ENCODE measurements around the gene JMJD1C. TPM values are rescaled to one million over a fixed set of nuclear protein-coding genes. Genes with fewer than 3 reads are reported as not detected.

Gene JMJD1C
- total and polyA plus RNA-seq, 12 donors, result 14.4 to 70.4 (median 39.2) TPM

GRCh38 chr10:63221950-63222349, 243.8 kb downstream of the JMJD1C start:
- intact Hi-C loops (cut with DNase I), result loop anchor here in 1 of 10 donors (5.0 kb wide), 1 partner anchor 35 kb away; no protein-coding TSS in a partner anchor

GRCh38 chr10:63219749-63220148, 246.0 kb downstream of the JMJD1C start:
- intact Hi-C loops (cut with DNase I), result loop anchor here in 9 of 10 donors (2.0 to 10.0 kb wide), 13 partner anchors 38 to 503 kb away; partner anchors contain the start of genes JMJD1C (in 6 of the 9) and REEP3 (in 1 of the 9)
- TF ChIP-seq CTCF (IDR thresholded peaks at IDR 0.05), result no peak
- H3K36me3 ChIP-seq, result peaks cover 0 to 25% (median 5%) of the 10 kb centered on the region in 9 donors
- no peak for ATAC-seq
- H3K9me3 ChIP-seq, result no peaks in the 10 kb centered on the region
- H3K27ac ChIP-seq, result no peak overlapping the region
- no peak for DNase-seq
- no peak overlapping the region for H3K4me3 ChIP-seq
- WGBS, 2 donors, result 84 to 88% methylated on average over 5 of the region's 5 CpGs
- H3K4me1 ChIP-seq, result peaks cover 0 to 55% (median 32%) of the 10 kb centered on the region in 9 donors
- no peaks in the 10 kb centered on the region for H3K27me3 ChIP-seq

More at GRCh38 chr10:63221950-63222349, 243.8 kb downstream of the JMJD1C start:
- 71 to 77% methylated on average over 4 of the region's 4 CpGs for WGBS, 2 donors
- Histone ChIP-seq H3K27ac (no peak overlapping the region), H3K36me3 (peaks cover 0 to 3% (median 0%) of the 10 kb centered on the region in 9 donors), H3K4me1 (peaks cover 0 to 57% (median 19%) of the 10 kb centered on the region in 9 donors), H3K9me3 (no peaks in the 10 kb centered on the region), H3K4me3 (no peak overlapping the region), H3K27me3 (no peaks in the 10 kb centered on the region)
- ATAC-seq (no peak), DNase-seq (no peak)
- TF ChIP-seq CTCF (IDR thresholded peaks at IDR 0.05), result no peak

- peak overlapping the region in 4 of 10 donors; percentile 1 to 40 (median 14) for H3K27ac ChIP-seq
- H3K4me3 ChIP-seq, result no peak overlapping the region
- peak in 1 of 2 donors; percentile 30 for DNase-seq
- ATAC-seq, result peak; percentile 62 to 82 (median 77)
- H3K4me1 ChIP-seq, result peaks cover 0 to 63% (median 43%) of the 10 kb centered on the region in 9 donors
- no peaks in the 10 kb centered on the region for H3K27me3 ChIP-seq
- TF ChIP-seq CTCF (IDR thresholded peaks at IDR 0.05), result peak; percentile 46 to 86 (median 70)
- no peaks in the 10 kb centered on the region for H3K9me3 ChIP-seq
- intact Hi-C loops (cut with DNase I), result loop anchor here in 9 of 10 donors (5.0 to 10.0 kb wide), 11 partner anchors 48 to 505 kb away; partner anchors contain the start of genes JMJD1C (in 6 of the 9) and REEP3 (in 1 of the 9)
- WGBS, 2 donors, result 5 to 11% methylated on average over 3 of the region's 3 CpGs
- peaks cover 0 to 48% (median 15%) of the 10 kb centered on the region in 9 donors for H3K36me3 ChIP-seq
Measured at GRCh38 chr10:63217120-63217605, 248.6 kb downstream of the JMJD1C start.

- peaks cover 0 to 65% (median 18%) of the 10 kb centered on the region in 9 donors for H3K36me3 ChIP-seq
- ATAC-seq (no peak), DNase-seq (no peak)
- no peaks in the 10 kb centered on the region for H3K9me3 ChIP-seq
- 35 to 50% methylated on average over 2 of the region's 2 CpGs for WGBS, 2 donors
- peak overlapping the region in 6 of 10 donors; percentile 2 to 67 (median 8) for H3K27ac ChIP-seq
- H3K4me3 ChIP-seq, result no peak overlapping the region
- intact Hi-C loops (cut with DNase I), result loop anchor here in 8 of 10 donors (5.0 to 10.0 kb wide), 7 partner anchors 50 to 508 kb away; partner anchors contain the start of genes JMJD1C (in 4 of the 8) and REEP3 (in 1 of the 8)
- peaks cover 0 to 71% (median 55%) of the 10 kb centered on the region in 9 donors for H3K4me1 ChIP-seq
- no peak for TF ChIP-seq CTCF (IDR thresholded peaks at IDR 0.05)
- H3K27me3 ChIP-seq, result no peaks in the 10 kb centered on the region
Measured at GRCh38 chr10:63214571-63214970, 251.2 kb downstream of the JMJD1C start.

Data from heart right ventricle (tissue), 16 donors.